ENCODE data around the gene MIA. TPM values are rescaled to one million over a fixed set of nuclear protein-coding genes. Genes with fewer than 3 reads are reported as not detected.

Gene MIA
- total RNA-seq, 3 donors from 2014 or later, result 5.6 to 47.3 TPM; not detected in 1

DNA sequence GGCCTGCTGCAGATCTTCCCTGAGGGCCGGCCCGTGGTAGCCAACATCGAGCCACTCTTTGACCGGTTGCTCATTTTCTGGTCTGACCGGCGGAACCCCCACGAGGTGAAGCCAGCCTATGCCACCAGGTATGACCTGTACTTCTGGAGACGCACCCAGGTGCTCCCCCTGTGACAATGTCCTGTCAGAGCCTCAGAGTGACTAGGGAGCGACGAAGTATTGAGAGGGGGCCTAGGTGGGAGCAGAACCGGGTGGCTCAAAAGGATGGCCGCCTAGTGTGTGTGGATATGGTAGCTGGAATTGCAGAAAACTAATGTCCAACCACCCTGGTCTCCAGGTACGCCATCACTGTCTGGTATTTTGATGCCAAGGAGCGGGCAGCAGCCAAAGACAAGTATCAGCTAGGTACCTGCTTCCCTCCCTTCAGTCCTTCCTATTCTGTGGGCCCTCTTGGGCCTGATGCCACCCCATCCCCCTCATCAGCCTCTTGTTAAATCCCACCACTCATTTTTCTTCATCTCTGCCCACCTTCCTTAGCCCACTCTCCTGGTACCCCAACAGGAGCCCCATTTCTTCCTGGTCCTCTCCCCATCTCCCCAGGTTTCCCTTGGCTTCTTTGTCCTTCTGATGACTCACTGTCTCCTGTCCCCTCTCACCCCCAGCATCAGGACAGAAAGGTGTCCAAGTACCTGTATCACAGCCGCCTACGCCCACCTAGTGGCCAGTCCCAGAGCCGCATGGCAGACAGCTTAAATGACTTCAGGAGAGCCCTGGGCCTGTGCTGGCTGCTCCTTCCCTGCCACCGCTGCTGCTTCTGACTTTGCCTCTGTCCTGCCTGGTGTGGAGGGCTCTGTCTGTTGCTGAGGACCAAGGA, 32.1 kb downstream of the MIA start:
- no peak for TF ChIP-seq POLR2AphosphoS5 (IDR thresholded peaks at IDR 0.05)
- TF ChIP-seq, protein P1, sequence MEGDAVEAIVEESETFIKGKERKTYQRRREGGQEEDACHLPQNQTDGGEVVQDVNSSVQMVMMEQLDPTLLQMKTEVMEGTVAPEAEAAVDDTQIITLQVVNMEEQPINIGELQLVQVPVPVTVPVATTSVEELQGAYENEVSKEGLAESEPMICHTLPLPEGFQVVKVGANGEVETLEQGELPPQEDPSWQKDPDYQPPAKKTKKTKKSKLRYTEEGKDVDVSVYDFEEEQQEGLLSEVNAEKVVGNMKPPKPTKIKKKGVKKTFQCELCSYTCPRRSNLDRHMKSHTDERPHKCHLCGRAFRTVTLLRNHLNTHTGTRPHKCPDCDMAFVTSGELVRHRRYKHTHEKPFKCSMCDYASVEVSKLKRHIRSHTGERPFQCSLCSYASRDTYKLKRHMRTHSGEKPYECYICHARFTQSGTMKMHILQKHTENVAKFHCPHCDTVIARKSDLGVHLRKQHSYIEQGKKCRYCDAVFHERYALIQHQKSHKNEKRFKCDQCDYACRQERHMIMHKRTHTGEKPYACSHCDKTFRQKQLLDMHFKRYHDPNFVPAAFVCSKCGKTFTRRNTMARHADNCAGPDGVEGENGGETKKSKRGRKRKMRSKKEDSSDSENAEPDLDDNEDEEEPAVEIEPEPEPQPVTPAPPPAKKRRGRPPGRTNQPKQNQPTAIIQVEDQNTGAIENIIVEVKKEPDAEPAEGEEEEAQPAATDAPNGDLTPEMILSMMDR (IDR thresholded peaks at IDR 0.05), result peak in 1 of 3 donors; percentile 41
- H3K36me3 ChIP-seq, result no peaks in the 10 kb centered on the region
- H3K27me3 ChIP-seq, result no peaks in the 10 kb centered on the region
- peak overlapping the region in 1 of 3 donors; percentile 41 for H3K4me3 ChIP-seq
- DNase-seq (ENCODE audit: low spot score in 2 of 2), result no peak
- H3K27ac ChIP-seq, result peak overlapping the region; percentile 79 to 94
- intact Hi-C loops (cut with DNase I; ENCODE audit: low total_unique reads), result no loop called here
- no peaks in the 10 kb centered on the region for H3K9me3 ChIP-seq
- peaks cover 26 to 51% of the 10 kb centered on the region in 2 donors for H3K4me1 ChIP-seq

DNA sequence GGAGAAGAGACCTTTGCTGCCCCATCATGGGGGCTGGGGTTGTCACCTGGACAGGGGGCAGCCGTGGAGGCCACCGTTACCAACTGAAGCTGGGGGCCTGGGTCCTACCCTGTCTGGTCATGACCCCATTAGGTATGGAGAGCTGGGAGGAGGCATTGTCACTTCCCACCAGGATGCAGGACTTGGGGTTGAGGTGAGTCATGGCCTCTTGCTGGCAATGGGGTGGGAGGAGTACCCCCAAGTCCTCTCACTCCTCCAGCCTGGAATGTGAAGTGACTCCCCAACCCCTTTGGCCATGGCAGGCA, 32.7 kb downstream of the MIA start:
- H3K27me3 ChIP-seq, result no peaks in the 10 kb centered on the region
- peaks cover 20 to 46% of the 10 kb centered on the region in 2 donors for H3K4me1 ChIP-seq
- peak overlapping the region; percentile 79 to 94 for H3K27ac ChIP-seq
- TF ChIP-seq POLR2A (IDR thresholded peaks at IDR 0.05), result no peak
- no peak overlapping the region for H3K4me3 ChIP-seq
- H3K36me3 ChIP-seq, result no peaks in the 10 kb centered on the region
- H3K9me3 ChIP-seq, result no peaks in the 10 kb centered on the region
- intact Hi-C loops (cut with DNase I; ENCODE audit: low total_unique reads), result no loop called here
- no peak for DNase-seq (ENCODE audit: low spot score in 2 of 2)

DNA sequence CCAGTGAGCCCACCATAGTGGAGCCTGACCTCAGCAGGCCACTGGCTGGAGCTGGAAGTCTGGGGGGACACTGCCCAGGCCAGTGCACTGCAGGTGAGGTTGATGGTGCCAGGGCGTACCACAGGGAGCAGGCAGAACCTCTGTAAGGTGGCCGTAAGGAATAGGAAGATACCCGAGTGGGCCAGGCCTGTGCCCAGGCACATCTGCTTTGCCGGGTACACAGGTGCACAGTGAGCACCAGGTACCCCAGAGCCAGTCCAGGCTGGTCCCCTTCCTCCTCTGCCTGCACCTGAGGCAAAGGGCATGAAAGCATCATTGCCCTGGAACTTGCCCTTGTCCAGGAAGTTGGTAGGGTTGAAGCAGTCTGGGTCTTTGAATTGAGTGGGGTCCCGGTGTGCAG, 33.2 kb downstream of the MIA start:
- Histone ChIP-seq H3K36me3 (no peaks in the 10 kb centered on the region), H3K27me3 (no peaks in the 10 kb centered on the region), H3K27ac (peak overlapping the region; percentile 79 to 81), H3K4me1 (peaks cover 15 to 40% of the 10 kb centered on the region in 2 donors), H3K4me3 (no peak overlapping the region), H3K9me3 (no peaks in the 10 kb centered on the region)
- intact Hi-C loops (cut with DNase I; ENCODE audit: low total_unique reads), result no loop called here
- TF ChIP-seq POLR2AphosphoS5 (IDR thresholded peaks at IDR 0.05), result no peak
- TF ChIP-seq, protein P1 (IDR thresholded peaks at IDR 0.05), result no peak
- no peak for TF ChIP-seq POLR2A (IDR thresholded peaks at IDR 0.05)
- no peak for DNase-seq (ENCODE audit: low spot score in 2 of 2)

DNA sequence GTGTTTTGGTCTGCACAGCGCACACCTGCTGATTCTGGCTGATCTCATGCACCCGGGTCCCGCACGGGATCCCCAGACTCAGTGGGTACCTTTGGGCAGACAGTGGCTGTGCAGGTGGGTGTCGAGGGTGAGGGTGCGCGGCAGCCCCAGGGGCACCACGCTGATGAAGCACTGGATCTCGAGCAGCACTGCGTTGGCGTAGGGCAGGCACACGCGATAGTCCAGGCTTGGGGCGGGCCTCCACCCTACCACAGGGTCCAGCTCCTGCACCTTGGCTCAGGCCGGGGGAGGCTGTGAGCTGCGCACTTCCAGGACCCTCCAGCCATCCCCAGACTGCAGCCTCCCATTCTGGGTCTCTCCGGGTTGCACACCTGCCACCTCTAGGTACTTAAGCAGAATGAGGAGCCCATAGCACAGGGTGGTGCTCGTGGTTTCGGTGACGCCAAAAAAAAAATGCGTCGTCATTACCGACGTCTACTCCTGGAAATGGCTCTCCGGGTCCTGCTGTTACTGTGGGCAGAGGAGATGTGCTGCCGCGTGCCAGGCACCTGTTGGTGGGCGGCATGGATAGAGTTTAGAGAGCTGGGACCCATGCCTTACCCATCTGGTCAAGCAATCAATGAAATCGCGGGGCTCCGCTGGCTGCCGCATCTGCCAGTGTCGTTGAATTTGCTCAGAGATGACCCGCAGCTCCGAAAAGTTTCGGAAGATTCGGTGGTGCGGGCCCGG, 34.2 kb downstream of the MIA start:
- H3K27ac ChIP-seq, result peak overlapping the region; percentile 81
- H3K9me3 ChIP-seq, result no peaks in the 10 kb centered on the region
- H3K4me1 ChIP-seq, result peaks cover 11 to 30% of the 10 kb centered on the region in 2 donors
- intact Hi-C loops (cut with DNase I; ENCODE audit: low total_unique reads), result loop anchor here (10.0 kb wide), 1 partner anchor 145 kb away; no protein-coding TSS in a partner anchor
- TF ChIP-seq POLR2AphosphoS5 (IDR thresholded peaks at IDR 0.05) (no peak), POLR2A (IDR thresholded peaks at IDR 0.05) (no peak)
- TF ChIP-seq, protein P1 (IDR thresholded peaks at IDR 0.05), result no peak
- no peaks in the 10 kb centered on the region for H3K36me3 ChIP-seq
- no peaks in the 10 kb centered on the region for H3K27me3 ChIP-seq
- no peak for DNase-seq (ENCODE audit: low spot score in 2 of 2)
- peak overlapping the region; percentile 29 to 68 (median 50) for H3K4me3 ChIP-seq

DNA sequence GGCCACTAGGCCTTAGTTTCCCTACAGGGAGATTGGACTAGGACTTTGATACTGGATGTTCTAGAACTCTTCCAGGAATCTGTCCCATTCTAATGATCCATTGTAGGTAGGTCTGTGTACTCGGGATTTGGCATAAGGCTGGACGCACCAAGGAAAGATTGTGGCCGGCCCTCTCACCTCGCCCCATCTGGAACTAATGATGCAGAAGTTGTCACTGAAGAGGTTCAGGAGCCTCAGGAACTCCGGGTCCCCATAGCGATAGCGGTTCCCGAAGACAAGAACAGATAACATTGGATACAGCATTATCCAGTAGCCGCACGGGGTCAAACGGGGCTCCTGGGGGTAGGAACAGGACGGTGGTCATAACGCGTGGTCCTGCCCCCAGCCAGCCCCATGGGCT, 34.8 kb downstream of the MIA start:
- peak overlapping the region; percentile 81 for H3K27ac ChIP-seq
- peaks cover 11 to 24% of the 10 kb centered on the region in 2 donors for H3K4me1 ChIP-seq
- DNase-seq (ENCODE audit: low spot score in 2 of 2), result no peak
- no peaks in the 10 kb centered on the region for H3K27me3 ChIP-seq
- peak overlapping the region; percentile 29 to 68 (median 50) for H3K4me3 ChIP-seq
- H3K9me3 ChIP-seq, result no peaks in the 10 kb centered on the region
- TF ChIP-seq POLR2AphosphoS5 (IDR thresholded peaks at IDR 0.05) (no peak), POLR2A (IDR thresholded peaks at IDR 0.05) (no peak)
- TF ChIP-seq, protein P1 (IDR thresholded peaks at IDR 0.05), result no peak
- no peaks in the 10 kb centered on the region for H3K36me3 ChIP-seq
- intact Hi-C loops (cut with DNase I; ENCODE audit: low total_unique reads), result loop anchor here (10.0 kb wide), 1 partner anchor 145 kb away; no protein-coding TSS in a partner anchor

Data from breast epithelium (tissue), 4 donors.